B cell (primary cell): ENCODE results near the gene ACP7. TPM values are rescaled to one million over a fixed set of nuclear protein-coding genes. Genes with fewer than 3 reads are reported as not detected.

ENCODE experiments used
- ATAC-seq: fragments of 200-7000 bp; cut with Tn5 transposase; one replicate; pipeline ENCODE4 v1.10.0; 2021; ENCODE audit warnings: low read depth, mild to moderate bottlenecking, moderate number of reproducible peaks, moderate library complexity
- CTCF ChIA-PET: fragments of 350-600 bp; sonication (Branson Sonifier 250); formaldehyde crosslinking; loops from one replicate; lab custom pipeline; 2021; ENCODE audit warnings: antibody characterized with exemption, inconsistent platforms; lab: Charles Lee
- POLR2A ChIA-PET: fragments of 350-600 bp; sonication (Branson Sonifier 250); formaldehyde crosslinking; loops from one replicate; lab custom pipeline; 2021; ENCODE audit warnings: antibody characterized with exemption; lab: Charles Lee
- DNase-seq: peaks from one replicate; pipeline ENCODE4 v3.0.0; 2013
- H2AFZ ChIP-seq: 2 replicates; pipeline ENCODE4 v1.6.1; 2012; ENCODE audit warnings: mild to moderate bottlenecking, low read depth, low read length; ENCODE audit not compliant: insufficient read depth, poor library complexity, severe bottlenecking
- H3K27ac ChIP-seq, 2 donors: 1 replicate in 1 of 2; 2 replicates in 1 of 2; pipeline ENCODE4 v1.5.1; 2012 to 2013; ENCODE audit warnings: low read length in 2 of 2, mild to moderate bottlenecking in 2 of 2, moderate library complexity in 1 of 2
- H3K27me3 ChIP-seq, 4 experiments: fragments of 200-600 bp in 1 of 4; sonication (generic) in 1 of 4; replicated peaks in 1 of 4; 1 replicate in 2 of 4; 2 replicates in 2 of 4; pipeline versions ENCODE4 v1.6.1 to v1.7.0; 2013 to 2016; ENCODE audit warnings: low read length in 3 of 4, mild to moderate bottlenecking in 2 of 4, mixed read lengths in 1 of 4, moderate library complexity in 1 of 4; ENCODE audit not compliant: insufficient read depth in 4 of 4, control insufficient read depth in 3 of 4; ENCODE audit errors: control extremely low read depth in 1 of 4
- H3K36me3 ChIP-seq, 2 experiments: replicated peaks in 1 of 2; 1 replicate in 1 of 2; 2 replicates in 1 of 2; pipeline versions ENCODE4 v1.6.1 to v1.7.1; 2013; ENCODE audit warnings: low read length in 1 of 2; ENCODE audit not compliant: insufficient read depth in 2 of 2, control insufficient read depth in 1 of 2; ENCODE audit errors: control extremely low read depth in 1 of 2, extremely low read depth in 1 of 2
- H3K4me1 ChIP-seq, 2 donors: fragments of 200-600 bp in 1 of 2; sonication (generic) in 1 of 2; 1 replicate in 1 of 2; 2 replicates in 1 of 2; pipeline versions ENCODE4 v1.5.1 to v1.6.1; 2013 to 2017; ENCODE audit warnings: low read length in 2 of 2; ENCODE audit not compliant: control insufficient read depth in 2 of 2, insufficient read depth in 2 of 2
- H3K4me2 ChIP-seq: replicated peaks from 2 replicates; pipeline ENCODE3; 2012; ENCODE audit warnings: mild to moderate bottlenecking, low read depth, low read length; ENCODE audit not compliant: poor library complexity, severe bottlenecking
- H3K4me3 ChIP-seq, 5 experiments: fragments of 200-600 bp in 1 of 5; sonication (generic) in 1 of 5; 1 replicate in 3 of 5; 2 replicates in 2 of 5; pipeline versions ENCODE4 v1.5.1 to v1.7.0; 2011 to 2016; ENCODE audit warnings: low read length in 4 of 5, mild to moderate bottlenecking in 4 of 5, low read depth in 2 of 5, control low read depth in 1 of 5, moderate library complexity in 1 of 5; ENCODE audit not compliant: insufficient read depth in 1 of 5; ENCODE audit errors: control extremely low read depth in 1 of 5, extremely low read depth in 1 of 5
- H3K79me2 ChIP-seq: fragments of 200-600 bp; sonication (generic); one replicate; pipeline ENCODE4 v1.6.0; 2016; ENCODE audit warnings: low read length; ENCODE audit not compliant: control insufficient read depth, insufficient read depth
- H3K9ac ChIP-seq: fragments of 200-600 bp; sonication (generic); 2 replicates; pipeline ENCODE4 v1.6.1; 2017; ENCODE audit warnings: mild to moderate bottlenecking, low read length, moderate library complexity
- H3K9me3 ChIP-seq, 3 donors: one replicate each; pipeline versions ENCODE4 v1.6.1 to v1.7.1; 2013; ENCODE audit warnings: low read length in 2 of 3; ENCODE audit not compliant: control insufficient read depth in 2 of 3, insufficient read depth in 1 of 3; ENCODE audit errors: control extremely low read depth in 1 of 3
- H4K20me1 ChIP-seq: 2 replicates; pipeline ENCODE4 v1.6.0; 2012; ENCODE audit warnings: mild to moderate bottlenecking, low read length; ENCODE audit not compliant: insufficient read depth, control insufficient read depth, poor library complexity, severe bottlenecking
- H3K27ac Mint-ChIP-seq: one replicate; pipeline ENCODE4 v1.8.0; 2021; ENCODE audit warnings: mixed read lengths
- H3K27me3 Mint-ChIP-seq: one replicate; pipeline ENCODE4 v1.8.0; 2021; ENCODE audit warnings: mixed read lengths
- H3K4me1 Mint-ChIP-seq: one replicate; pipeline ENCODE4 v1.8.0; 2021; ENCODE audit warnings: mixed read lengths
- H3K4me3 Mint-ChIP-seq: one replicate; pipeline ENCODE4 v1.8.0; 2021; ENCODE audit warnings: mixed read lengths
- H3K9me3 Mint-ChIP-seq: one replicate; pipeline ENCODE4 v1.8.0; 2022; ENCODE audit warnings: mixed read lengths; ENCODE audit not compliant: insufficient read depth
- CTCF ChIP-seq: fragments of 200-600 bp; IDR thresholded peaks from one replicate; pipeline ENCODE4 v1.8.0; 2022; ENCODE audit warnings: antibody characterized with exemption, mild to moderate bottlenecking
- EZH2 ChIP-seq: IDR thresholded peaks from 2 replicates; pipeline ENCODE4 v1.6.1; 2012; ENCODE audit warnings: borderline replicate concordance, low read depth, mild to moderate bottlenecking, moderate library complexity, low read length; ENCODE audit not compliant: insufficient read depth, poor library complexity, severe bottlenecking
- WGBS: methylation state at CpG from one replicate; pipeline ENCODE4 v1.1.5; 2013; ENCODE audit warnings: missing lambda C conversion rate; ENCODE audit not compliant: insufficient coverage; 5-methylcytosine and 5-hydroxymethylcytosine counted together
- intact Hi-C: fragments of 100-400 bp; cut with micrococcal nuclease; formaldehyde crosslinking; loops from one replicate; pipeline ENCODE4 v1.10.0; 2022
- polyA plus RNA-seq: library from polyadenylated mRNA; depleted of rRNA; stranded (reverse); fragments of >200 nt; gene quantifications from 2 replicates; pipeline ENCODE4 v1.2.3, GENCODE V29; 2012
- total RNA-seq, 2 donors: library from RNA; stranded (reverse); fragments of 120-200 nt in 1 of 2; gene quantifications; 1 replicate in 1 of 2; 2 replicates in 1 of 2; pipeline versions ENCODE4 v1.2.3 to v1.2.4, GENCODE V29; 2013 to 2022

The ACP7 gene
- total and polyA plus RNA-seq, 2 donors (not counting 1 experiment from before 2014, with no cell fraction given), result not detected

GRCh38 chr19:39150807-39151600, 66.8 kb downstream of the ACP7 start:
- Mint-ChIP-seq H3K27ac (no peak overlapping the region), H3K4me1 (peaks cover 10% of the 10 kb centered on the region), H3K4me3 (no peak overlapping the region), H3K27me3 (no peaks in the 10 kb centered on the region), H3K9me3 (no peaks in the 10 kb centered on the region)
- 87% methylated on average over 24 of the region's 26 CpGs for WGBS
- no peak overlapping the region for H3K4me2 ChIP-seq
- peaks cover 75% of the 10 kb centered on the region for H3K79me2 ChIP-seq
- no peak overlapping the region for H3K27ac ChIP-seq
- TF ChIP-seq CTCF (no peak), EZH2 (no peak)
- H4K20me1 ChIP-seq, result peaks cover 39% of the 10 kb centered on the region
- H3K27me3 ChIP-seq, result no peaks in the 10 kb centered on the region
- H3K36me3 ChIP-seq, result no peaks in the 10 kb centered on the region
- intact Hi-C loops, result no loop called here
- DNase-seq, result no peak
- H3K4me1 ChIP-seq, result no peaks in the 10 kb centered on the region
- no peak overlapping the region for H2AFZ ChIP-seq
- no peak overlapping the region for H3K4me3 ChIP-seq
- ChIA-PET POLR2A (no interaction called here), CTCF (no interaction called here)
- H3K9me3 ChIP-seq, result no peaks in the 10 kb centered on the region
- no peak for ATAC-seq
- H3K9ac ChIP-seq, result no peak overlapping the region

- POLR2A ChIA-PET, result interaction anchor here (0.5 kb wide), 1 partner anchor 9 kb away, joined by 5 read pairs; no protein-coding TSS in a partner anchor
- no peak overlapping the region for H3K4me2 ChIP-seq
- H3K27ac Mint-ChIP-seq, result no peak overlapping the region
- H3K4me3 ChIP-seq, result no peak overlapping the region
- H3K9me3 Mint-ChIP-seq, result no peaks in the 10 kb centered on the region
- no peak overlapping the region for H2AFZ ChIP-seq
- H3K4me3 Mint-ChIP-seq, result no peak overlapping the region
- ATAC-seq (no peak), DNase-seq (no peak)
- CTCF ChIA-PET, result no interaction called here
- WGBS, result 94% methylated on average over 10 of the region's 10 CpGs
- peaks cover 7% of the 10 kb centered on the region for H3K4me1 Mint-ChIP-seq
- H3K27ac ChIP-seq, result no peak overlapping the region
- TF ChIP-seq EZH2 (no peak), CTCF (no peak)
- H3K27me3 Mint-ChIP-seq, result no peaks in the 10 kb centered on the region
- intact Hi-C loops, result no loop called here
- H3K79me2 ChIP-seq, result peaks cover 75% of the 10 kb centered on the region
- no peaks in the 10 kb centered on the region for H3K4me1 ChIP-seq
- H3K27me3 ChIP-seq, result no peaks in the 10 kb centered on the region
- peaks cover 33% of the 10 kb centered on the region for H4K20me1 ChIP-seq
- H3K9me3 ChIP-seq, result no peaks in the 10 kb centered on the region
- no peak overlapping the region for H3K9ac ChIP-seq
- H3K36me3 ChIP-seq, result no peaks in the 10 kb centered on the region
These were observed 67.9 kb downstream of the ACP7 start for GRCh38 chr19:39152066-39152465.
